ENCODE data around the gene TMEM127.

- TF ChIP-seq POLR2A (IDR thresholded peaks at IDR 0.05; ENCODE audit: low read length) (no peak), GATA1 (IDR thresholded peaks at IDR 0.05; ENCODE audit: low read depth, low read length) (no peak)
Measured at GRCh38 chr2:96259497-96259921, 6.3 kb downstream of the TMEM127 start.

Data from erythroblast (primary cell).